Mesenteric fat pad (tissue), 1 donor: ENCODE measurements around the gene ZNF610. TPM values are rescaled to one million over a fixed set of nuclear protein-coding genes. Genes with fewer than 3 reads are reported as not detected.
"Not testable (repeated sequence)": the region's sequence is repeated elsewhere in the genome, so short reads cannot be mapped to it uniquely, and the experiment has no call there.

Experiments used
- DNase-seq: peaks from one replicate; pipeline ENCODE4 v3.0.0-alpha.2; 2020; ENCODE audit warnings: low spot score
- long read RNA-seq: library from polyadenylated mRNA; unstranded; transcript quantifications from one replicate; pipeline ENCODE4 v2.0.0, GENCODE V29; 2020
- total RNA-seq: library from RNA; stranded (reverse); fragmentation: NEBNext Ultra II Directional; extraction: Animal tissue kit (Norgen Biotek cat#: 25700); gene quantifications from one replicate; pipeline ENCODE4 v1.2.1, GENCODE V29; 2021
- donor health status: DM: yes; HTN: yes; CAD: no.

Gene ZNF610
- total RNA-seq, result 1.1 TPM
- long read RNA-seq, partial matches to known transcripts, result 0 of 5 reads
- long read RNA-seq, other reads (novel, unspliced or antisense), result 2 of 5 reads

DNA sequence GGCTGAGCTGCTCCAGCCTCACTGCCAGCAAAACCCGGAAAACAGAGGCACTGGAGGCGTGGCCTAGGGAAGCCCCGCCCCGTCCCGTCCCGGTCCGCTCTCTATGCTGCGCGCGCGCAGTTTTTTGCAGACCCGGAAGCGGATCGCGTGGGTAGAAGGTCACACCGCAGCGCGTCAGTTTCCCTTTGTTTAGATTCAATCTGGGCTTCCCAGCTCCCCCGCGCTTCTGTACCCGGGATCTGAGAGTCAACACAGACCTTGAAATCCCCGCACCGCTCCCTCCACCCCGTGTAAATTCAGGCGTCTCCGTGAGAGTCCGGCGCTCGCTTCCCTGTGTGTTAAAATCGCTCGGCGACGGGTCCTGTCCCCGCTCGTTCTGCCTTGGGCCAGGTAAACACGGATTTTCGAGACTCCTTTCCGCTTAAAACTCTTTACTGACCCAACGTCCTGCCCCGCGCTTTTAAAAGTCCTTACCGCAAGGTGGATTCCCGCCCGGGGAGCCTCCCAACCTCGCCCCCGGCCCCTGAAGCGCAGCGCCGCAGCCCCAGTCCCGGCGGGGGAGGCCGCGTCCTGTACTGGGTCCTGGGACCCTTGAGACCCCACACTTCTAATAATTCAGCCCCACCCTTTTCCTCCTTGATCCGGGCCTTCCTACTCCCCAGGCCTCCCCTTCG is at the start of gene ZNF610:
ZNF610 (plus strand) TSS at position 127 of the 674 bp plus-strand sequence. CDS start 12,930 bp downstream, outside the sequence.
- peak; percentile 96 for DNase-seq

DNA sequence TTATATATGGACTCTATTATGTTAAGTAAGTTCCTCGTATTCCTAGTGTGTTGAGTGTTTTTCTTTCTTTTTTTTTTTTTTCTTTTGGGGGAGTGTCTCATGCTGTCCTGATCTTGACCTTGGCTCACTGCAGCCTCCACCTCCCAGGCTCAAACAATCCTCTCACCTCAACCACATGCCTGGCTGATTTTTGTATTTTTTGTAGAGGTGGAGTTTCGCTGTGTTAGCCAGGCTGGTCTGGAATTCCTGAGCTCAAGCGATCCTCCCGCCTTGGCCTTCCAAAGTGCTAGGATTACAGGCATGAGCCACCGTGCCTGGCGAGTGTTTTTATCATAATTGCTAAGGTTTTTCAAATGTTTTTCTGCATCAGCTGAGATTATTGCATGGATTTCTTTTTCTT is 49.8 kb upstream of the ZNF610 start:
- no peak for DNase-seq

DNA sequence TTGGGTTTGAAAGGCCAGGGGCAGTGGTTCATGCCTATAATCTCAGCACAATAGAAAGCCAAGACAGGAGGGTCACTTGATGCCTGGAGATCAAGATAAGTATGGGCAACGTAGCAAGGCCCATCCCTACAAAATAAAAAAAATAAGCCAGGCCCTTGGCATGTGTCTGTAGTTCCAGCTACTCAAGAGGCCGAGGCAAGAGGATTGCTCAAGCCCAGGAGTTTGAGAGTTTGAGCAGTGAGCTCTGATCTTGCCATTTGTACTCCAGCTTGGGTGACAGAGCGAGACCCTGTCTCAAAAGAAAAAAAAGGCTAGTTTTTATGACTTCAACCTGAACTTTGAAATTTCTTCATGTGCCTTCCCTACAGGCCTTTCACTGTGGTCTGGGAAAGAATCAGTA is 44.3 kb upstream of the ZNF610 start:
- no peak for DNase-seq

DNA sequence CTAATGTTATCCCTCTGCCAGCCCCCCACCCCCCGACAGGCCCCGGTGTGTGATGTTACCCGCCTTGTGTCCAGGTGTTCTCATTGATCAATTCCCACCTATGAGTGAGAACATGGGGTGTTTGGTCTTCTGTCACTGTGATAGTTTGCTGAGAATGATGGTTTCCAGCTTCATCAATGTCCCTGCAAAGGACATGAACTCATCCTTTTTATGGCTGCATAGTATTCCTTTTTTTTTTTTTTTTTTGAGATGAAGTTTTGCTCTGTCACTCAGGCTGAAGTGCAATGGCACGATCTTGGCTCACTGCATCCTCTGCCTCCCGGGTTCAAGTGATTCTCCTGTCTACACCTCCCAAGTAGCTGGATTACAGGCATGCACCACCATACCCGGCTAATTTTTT is 43.1 kb upstream of the ZNF610 start:
- not testable (repeated sequence) for DNase-seq

DNA sequence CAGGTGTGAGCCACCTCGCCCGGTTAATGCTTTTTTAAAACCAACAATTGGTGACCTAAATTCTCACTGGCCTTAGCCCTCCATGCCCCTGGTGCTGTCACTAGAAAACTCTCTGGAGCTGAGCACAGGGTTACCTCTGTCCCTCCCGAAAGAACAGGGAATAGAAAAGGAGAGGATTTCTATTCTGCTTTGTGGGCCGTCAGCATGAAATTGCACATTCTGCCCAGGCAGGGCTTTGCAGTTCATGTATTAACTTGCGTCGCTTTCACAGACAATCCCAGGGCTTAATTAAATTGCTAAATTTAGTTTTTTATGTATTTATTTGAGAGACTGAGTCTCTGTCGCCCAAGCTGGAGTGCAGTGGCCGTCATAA is 39.7 kb upstream of the ZNF610 start:
- DNase-seq, result no peak

DNA sequence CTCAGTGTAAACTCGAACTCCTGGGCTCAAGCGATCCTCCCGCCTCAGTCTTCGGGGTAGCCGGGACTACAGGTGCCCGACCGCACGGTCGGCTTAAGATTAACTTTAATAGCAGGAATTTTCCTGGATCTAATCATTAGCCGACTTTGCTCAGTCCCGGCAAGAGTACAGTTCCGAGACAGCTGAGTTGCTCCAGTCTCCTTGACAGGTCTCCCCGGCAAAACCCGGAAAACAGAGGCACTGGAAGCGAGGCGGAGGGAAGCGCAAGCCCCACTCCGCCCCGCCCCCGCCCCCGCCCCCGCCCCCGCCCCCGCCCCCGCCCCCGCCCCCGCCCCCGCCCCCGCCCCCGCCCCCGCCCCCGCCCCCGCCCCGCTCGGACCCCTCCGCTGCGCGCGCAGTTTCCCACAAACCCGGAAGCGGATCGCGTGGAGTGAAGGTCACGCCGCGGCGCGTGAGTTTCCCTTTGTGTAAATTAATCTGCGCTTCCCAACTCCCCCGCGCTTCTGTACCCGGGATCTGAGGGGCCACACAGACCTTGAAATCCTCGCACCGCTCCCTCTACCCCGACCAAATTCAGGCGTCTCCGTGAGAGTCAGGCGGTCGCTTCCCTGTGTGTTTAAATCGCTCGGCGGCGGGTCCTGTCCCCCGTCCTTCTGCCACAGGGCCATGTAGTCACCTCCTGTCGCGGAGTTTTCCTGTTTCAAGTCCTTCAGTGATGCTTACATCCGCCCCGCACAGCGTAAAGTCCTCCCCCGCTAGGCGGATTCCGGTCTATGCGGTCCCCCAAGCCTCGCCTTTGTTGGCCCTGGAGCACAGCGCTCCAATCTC is 39.1 kb upstream of the ZNF610 start, which contains the start of gene ZNF480:
ZNF480 (plus strand) TSS at position 397 of the 828 bp plus-strand sequence. CDS start 3,244 bp downstream, outside the sequence.
- peak; percentile 94 for DNase-seq

DNA sequence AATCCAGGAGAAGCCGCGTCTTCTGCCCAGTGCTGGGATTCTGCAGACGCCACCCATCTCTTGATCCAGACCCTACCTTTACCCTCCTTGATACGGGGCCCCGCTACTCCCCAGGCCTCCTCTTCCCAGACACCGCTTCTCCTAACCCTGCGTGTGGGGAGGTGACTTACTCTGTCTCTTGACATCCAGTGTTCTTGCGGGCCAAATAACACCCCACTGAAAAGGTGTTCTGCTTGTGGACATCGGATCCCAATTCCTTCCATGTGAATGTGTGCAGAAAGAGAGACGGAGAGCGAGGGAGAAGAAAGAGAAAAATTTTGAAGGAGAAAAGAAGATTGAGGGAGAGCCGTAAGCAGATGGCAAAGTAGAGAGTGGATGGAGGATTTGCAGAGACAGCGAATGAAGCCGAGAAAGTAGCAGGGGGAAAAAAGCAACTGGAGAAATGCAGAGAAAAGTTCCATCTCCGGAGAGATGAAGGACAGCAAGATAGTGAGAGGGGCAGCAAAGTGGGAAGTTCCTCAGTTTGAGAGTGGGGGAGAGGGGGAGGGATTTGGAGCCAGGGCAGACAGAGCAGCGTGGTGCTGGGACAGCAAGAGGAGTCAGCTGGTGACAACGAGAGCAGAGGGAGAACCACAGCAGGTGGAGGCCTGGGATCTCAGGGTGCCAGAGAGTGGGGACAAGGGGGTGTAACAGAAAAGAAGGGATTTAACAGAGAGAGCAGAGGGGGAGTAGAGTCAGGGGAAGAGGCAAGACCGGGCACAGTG is 38.3 kb upstream of the ZNF610 start:
- no peak for DNase-seq

DNA sequence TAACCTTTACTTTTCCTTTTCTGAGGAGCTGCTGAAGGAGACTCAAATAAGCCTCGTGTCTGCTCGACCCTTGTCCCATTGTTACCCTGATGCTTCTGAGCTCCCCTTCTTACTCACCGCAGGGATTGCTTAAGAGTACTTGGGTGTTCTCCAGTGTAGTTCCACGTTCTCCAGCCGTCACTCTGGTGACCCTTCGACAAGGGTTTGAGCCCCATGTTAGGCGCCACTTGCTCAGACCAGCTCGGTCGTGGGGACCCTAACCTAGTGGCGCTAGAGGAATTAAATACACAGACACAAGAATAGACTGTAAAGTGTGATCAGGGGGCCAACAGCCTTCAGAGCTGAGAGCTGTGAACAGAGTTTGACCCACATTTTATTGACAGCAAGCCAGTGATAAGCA is 28.8 kb upstream of the ZNF610 start:
- no peak for DNase-seq

DNA sequence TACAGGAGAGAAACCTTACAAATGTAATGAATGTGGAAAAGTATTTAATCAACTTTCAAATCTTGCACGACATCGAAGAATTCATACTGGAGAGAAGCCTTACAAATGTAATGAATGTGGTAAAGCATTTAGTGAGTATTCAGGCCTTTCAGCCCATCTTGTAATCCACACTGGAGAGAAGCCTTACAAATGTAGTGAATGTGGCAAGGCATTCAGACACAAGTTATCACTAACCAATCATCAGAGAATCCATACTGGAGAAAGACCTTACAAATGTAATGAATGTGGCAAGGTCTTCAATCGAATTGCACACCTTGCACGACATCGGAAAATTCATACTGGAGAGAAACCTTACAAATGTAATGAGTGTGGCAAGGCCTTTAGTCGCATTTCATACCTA is 13.6 kb upstream of the ZNF610 start:
- no peak for DNase-seq

DNA sequence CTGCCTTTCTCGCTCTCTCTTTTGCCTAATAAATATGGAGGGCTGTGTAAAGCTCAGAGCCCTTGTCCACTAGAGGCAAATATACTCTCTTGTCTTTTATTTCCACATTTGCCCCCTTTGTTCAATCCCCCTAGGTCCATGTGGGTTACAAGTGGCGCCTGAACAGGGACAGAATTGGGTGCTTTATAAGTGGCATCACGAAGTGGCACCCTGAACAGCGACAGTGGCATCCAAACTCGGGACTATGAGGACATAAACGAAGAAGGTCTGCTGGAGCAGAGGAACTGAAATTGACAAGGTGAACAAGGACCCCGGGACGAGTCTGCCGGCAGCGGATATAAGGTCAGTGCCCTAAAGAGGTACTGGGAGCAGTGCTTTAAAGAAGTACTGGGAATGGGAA is 4.3 kb upstream of the ZNF610 start:
- DNase-seq, result no peak

DNA sequence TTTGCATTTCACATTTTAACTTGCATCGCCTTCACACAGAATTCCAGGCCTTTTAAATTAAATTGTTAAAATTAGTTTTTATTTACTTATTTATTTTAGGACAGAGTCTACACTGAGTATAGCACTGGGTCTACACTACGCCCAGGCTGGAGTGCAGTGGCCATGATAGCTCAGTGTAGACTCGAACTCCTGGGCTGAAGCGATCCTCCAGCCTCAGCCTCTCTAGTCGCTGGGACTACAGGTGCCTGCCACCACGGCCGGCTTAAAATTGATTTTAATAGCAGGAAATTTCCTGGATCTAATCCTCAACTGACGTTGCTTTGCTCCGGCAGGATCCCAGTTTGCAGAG is 301 bp upstream of the ZNF610 start:
- no peak for DNase-seq

DNA sequence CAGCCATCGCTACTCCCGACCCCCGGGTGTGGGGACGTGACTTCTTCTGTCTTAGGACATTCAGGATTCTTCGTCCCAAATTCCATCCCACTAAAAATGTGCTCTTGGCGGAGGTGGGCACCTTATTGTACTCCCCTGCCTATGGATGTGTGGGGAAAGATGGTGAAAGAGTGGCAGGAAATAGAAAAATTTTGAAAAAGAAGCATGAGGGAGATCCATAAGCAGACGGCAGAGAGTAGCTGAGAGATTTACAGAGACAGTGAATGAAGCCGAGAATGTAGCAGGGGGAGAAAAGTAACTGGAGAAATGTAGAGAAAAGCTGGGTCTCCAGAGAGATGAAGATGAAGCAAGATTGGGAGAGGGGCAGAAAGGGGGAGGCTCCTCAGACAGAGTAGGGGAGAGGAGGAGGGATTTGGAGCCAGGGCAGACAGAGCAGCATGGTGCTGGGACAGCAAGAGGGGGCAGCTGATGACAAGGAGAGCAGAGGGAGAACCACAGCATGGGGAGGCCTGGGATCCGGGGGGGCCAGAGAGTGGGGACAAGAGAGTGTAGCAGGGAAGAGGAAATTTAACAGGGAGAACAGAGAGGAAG is 843 bp downstream of the ZNF610 start:
- no peak for DNase-seq

DNA sequence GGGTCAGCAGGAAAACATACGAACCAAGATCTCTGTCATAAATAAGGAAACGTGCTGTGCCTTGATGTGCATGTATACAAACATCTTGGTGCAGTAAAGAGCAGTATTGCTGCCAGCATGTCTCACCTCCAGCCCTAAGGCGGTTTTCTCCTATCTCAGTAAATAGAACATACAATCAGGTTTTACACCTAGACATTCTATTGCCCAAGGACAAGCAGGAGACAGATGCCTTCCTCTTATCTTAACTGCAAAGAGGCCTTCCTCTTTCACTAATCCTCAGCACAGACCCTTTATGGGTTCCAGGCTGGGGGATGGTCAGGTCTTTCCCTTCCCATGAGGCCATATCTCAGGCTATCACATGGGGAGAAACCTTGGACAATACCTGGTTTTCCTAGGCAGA is 3.0 kb downstream of the ZNF610 start:
- DNase-seq, result not testable (repeated sequence)

DNA sequence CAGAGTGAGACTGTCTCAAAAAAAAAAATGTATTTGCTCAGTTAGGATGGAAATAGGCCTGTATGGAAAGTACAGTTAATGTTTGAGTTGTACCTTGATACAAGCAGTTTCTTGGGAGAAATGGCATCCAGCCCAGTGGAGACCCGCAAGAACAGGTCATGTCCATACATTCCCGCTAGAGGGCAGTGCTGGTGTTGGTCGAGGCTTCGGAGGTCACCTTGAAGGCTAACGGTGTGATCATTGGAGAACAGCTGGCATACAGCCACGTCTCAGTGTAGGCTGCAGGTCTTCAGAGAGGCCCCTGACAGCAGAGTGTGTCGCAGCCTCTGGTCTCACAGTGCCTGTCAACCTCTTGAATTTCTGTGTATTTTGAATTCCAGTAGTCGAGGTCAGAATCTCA is 7.5 kb downstream of the ZNF610 start:
- no peak for DNase-seq

DNA sequence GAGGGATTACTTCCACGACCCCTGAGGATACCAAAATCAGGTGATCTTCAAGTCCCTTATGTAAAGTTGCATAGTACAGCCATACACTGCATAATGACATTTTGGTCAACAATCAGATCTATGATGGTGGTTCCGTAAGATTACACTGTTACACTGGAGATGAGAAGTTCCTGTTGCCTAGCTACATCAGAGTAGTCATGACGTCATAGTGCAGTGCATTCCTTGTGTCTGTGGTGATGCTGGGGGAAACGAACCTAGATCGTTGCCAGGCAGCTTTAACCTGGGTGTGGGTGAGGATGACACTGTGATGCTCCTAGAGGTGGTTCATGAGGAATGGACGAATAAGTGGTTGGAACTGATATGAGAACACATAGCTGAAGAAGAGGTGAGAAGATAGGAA is 9.1 kb downstream of the ZNF610 start:
- DNase-seq, result no peak

DNA sequence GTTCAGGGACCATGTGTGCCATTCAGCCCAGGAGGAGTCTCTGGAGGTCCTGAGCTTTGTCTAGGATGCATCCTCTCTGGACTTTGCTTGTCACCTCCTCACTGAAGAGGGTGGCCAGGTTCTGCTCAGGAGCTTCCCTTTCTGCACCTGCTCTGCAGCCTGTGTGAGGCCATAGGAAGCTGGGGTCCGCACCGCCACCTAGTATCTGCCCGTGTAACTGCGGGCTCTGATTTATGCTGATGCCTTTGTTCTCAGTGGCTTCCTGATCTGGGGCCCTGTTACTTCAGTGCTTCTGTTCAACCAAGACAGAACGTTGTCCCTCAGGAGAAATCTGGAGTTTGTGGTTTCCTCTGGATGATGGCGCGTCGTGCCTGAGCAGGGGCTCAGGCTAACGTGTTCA is 15.5 kb downstream of the ZNF610 start:
- DNase-seq, result no peak

DNA sequence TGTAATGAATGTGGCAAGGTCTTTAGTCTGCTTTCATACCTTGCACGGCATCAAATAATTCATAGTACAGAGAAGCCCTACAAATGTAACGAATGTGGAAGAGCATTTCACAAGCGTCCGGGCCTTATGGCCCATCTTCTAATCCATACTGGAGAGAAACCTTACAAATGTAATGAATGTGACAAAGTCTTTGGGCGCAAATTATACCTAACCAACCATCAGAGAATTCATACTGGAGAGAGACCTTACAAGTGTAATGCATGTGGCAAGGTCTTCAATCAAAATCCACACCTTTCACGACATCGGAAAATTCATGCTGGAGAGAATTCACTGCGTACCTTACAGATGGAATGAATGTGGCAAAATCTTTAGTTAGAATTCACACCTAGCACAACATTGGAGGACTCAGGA is 30.4 kb downstream of the ZNF610 start:
- no peak for DNase-seq

DNA sequence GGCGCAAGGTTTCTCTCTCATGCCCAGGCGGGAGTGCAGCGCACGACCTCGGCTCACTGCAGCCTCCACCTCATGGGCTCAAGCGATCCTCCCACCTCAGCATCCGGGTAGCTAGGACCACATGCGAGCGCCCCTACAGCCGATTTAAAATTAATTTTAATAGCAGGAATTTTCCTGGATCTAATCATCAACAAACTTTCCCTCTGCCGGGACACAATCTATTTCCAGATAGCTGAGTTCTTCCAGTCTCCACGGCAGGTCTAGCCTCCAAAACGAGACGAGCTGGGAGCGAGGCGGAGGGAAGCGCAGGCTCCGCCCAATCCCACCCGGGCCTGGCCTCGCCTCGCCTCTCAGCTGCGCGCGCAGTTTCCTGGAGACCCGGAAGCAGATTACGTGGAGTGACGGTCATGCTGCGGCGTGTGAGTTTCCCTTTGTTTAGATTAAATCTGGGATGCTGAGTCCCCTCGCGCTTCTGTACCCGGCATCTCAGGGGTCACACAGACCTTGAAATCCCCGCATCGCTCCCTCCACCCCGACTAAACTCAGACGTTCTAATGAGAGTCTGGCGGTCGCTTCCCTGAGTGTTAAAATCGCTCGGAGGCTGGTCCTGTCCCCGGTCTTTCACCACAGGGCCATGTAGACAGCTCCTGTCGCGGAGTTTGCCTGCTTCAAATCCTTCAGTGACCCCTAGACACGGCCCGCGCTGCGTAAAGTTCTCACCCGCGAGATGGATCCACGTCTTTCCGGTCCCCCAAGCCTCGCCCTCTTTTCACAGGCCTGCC is 33.7 kb downstream of the ZNF610 start, which contains the start of gene ZNF880:
ZNF880 (plus strand) TSS at position 365 of the 782 bp plus-strand sequence; CDS start at position 408, 43 bp downstream.
- DNase-seq, result peak; percentile 95

DNA sequence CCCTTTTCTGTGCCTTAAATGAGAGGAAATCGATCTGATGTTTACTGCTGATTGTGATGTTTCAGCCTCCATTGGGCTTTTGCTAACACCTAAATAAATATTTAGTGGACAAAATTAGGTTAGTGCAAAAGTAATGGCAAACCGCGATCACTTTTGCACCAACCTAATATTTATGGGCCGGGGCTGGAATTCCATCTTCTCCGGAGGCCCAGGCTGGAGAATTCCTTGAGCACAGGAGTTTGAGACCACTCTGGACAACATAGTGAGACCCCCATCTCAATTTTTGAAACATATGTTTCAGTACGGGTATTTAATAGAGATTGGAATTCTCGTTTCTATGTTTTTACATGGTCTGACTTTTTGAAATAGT is 34.3 kb downstream of the ZNF610 start:
- no peak for DNase-seq

DNA sequence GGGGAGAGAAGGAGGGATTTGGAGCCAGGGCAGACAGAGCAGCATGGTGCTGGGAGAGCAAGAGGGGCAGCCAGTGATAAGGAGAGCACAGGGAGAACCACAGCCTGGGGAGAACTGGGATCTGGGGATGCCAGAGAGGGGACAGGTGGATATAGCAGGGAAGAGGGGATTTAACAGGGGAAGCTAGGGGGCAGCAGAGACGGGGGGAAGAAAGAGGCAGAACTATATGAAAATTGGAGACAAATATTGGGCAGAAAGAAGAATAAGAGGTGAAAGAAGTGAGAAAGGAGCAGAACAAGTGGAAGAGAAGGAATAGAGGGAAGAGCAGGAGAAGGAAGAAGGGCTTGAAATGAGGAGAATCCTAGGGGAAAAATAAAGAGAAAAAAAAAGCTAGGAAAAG is 55.1 kb downstream of the ZNF610 start:
- DNase-seq, result no peak
